GM18511 (cell line): ENCODE results near the gene DMD.
"Not testable (repeated sequence)": the region's sequence is repeated elsewhere in the genome, so short reads cannot be mapped to it uniquely, and the experiment has no call there.

ENCODE experiments used
- ATAC-seq: cut with Tn5 transposase; IDR thresholded peaks from one replicate; pipeline ENCODE4 v1.9.1; 2021; ENCODE audit warnings: mild to moderate bottlenecking, moderate library complexity; ENCODE audit not compliant: unreplicated experiment

Gene DMD

DNA sequence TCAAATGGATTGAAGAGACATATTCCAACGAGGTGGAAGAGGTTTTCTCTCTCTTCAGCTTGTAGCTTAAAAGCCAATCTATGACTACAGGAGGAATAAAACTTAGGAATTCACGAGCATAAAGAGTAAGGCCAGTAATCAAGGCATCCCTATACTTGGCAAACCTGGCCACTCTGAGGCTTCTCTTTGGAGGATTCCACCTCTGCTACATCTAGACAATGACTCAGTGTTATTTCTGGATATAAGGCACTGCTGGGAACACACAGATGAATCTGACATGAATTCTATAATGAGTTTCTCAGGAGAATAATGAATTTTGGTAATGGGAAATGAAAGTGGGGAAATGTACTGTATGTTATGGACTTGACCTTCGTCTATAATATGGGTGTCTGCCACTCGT lies 1123.7 kb downstream of the DMD start:
- ATAC-seq = no peak

DNA sequence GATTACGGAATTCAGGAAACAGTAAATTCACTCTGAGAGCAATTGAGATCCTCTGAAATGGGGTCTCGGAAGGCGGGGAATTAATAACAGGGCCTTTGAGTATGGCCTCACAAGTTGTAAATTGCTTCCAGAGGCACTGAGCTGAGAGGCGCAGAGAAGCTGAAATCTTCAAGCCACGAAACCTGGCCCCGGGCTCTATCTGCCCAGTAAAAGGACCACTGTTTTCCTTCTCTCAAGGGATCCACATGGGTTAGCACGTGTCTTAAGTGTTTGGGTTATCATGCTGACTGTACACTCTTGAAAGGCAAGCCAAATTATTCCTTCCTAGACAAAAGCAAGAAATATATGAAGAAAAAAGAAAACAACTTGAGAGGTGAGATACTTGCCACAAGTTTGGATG lies 1126.6 kb downstream of the DMD start:
- ATAC-seq = no peak

DNA sequence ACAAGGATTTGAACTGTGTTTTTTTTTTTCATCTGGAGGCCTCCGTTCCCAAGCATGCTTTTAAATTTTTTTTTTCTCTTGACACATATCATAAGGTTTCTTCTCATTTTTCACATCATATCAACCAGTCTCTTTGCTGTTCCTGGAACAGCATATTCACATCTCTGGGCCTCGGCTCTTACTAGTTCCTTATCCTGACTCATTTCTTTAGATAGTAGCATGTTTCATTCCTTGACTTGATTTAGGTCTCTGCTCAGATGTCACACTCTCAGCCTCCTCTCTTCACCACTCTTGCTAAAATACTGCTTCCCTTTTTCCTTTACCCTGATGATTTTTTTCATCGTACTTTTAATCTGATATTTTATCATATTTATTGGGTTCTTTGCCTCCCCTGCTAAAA lies 1163.1 kb downstream of the DMD start:
- no peak for ATAC-seq

DNA sequence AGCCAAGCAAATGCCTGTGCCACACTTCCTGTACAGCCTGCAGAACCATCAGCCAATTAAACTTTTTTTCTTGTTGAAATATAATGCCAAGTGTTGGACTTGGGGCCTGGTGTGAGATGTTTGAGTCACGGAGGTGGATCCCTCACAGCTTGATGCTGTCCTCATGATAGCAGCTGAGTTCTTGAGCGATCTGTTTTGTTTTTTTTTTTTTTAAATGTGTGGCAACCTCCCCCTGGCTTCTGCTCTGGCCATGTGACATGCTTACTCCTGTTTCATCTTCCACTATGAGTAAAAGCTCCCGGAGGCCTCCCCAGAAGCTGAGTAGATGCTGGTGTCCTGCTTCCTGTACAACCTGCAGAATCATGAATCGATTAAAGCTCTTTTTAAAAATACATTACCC lies 1166.2 kb downstream of the DMD start:
- no peak for ATAC-seq

DNA sequence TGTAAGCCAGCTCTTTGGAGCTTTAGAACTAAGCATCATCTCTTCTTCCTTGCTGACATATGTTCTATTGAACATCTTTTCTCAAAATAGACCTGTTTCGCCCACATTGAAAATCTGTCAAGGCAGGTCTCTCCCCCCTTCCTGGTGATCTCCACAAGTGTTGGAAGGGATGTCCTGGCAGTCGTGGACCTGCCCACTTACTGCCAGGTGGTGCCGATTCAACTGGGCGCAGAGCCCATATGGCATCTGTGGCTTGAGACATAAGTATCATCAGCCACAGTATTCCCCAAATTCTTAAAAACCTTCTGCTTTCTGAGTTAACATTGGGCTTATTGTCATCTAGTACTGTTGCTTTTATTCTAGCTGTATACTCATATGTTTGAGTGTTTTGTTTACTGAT lies 1170.2 kb downstream of the DMD start:
- no peak for ATAC-seq

DNA sequence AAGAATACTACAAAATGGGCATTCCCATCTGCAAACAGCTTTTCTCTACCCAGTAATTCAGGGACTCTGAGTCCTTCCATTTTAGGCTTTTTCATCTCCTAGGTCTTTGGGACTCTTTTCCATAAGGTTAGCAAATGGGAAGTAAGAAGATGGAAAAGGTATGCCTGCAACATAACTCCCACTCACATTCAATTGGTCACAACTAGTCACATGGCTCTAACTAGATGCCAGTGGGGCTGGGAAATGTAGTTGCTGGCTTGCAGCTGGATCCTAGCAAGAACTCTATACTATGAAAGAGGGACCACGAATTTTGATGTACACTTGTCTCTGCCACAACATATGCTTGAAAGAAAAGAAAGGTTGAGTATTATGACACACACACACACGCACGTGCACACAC lies 1184.6 kb downstream of the DMD start:
- ATAC-seq = no peak

DNA sequence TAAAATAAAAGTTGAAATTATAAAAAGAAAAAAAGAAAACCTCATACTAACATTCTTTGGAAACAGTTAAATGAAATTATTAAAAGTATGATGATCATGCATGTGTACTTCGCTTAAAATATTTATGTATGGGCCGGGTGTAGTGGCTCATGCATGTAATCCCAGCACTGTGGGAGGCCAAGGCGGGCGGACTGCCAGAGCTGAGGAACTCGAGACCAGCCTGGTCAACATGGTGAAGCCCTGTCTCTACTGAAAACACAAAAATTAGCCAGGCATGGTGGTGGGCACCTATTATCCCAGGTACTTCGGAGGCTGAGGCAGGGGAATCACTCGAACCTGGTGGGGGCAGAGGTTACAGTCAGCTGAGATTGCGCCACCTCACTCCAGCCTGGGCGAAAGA lies 1187.3 kb downstream of the DMD start:
- no peak for ATAC-seq

DNA sequence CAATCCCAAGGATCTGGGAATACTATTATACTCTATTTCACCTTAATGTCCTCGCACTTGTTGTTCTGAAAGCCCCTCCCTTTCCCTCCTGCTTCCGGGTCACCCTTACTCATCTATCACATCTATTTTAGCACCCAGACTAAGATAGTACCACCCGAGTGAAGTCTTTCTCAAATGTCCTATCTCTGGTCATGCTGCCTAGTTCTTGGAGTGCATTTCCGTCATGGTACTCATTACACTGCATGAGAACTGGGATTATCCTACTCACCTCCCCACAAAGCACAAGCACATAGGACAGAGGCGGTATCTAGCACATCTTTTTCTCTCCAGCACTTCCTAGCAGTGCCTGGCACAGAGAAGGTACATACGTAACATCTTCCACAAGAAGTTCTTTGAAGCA lies 1195.2 kb downstream of the DMD start:
- no peak for ATAC-seq

DNA sequence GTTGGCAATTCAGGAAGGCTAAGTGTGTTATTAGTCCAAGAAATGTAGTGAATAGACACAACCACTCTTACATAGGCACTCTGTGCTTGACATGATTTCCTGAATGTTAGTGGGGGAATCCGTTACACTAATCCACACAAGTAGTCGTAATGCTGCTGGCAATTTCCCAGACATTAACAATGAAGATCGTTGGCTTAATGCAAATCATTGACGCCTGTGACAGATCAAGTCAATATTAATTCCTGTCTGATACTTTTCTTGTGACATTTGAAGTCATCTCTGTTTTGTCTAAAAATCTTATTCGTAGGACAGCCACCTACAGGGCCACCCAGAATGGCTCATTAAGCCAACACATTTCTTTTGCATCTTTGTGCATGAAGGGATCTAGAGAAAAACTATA lies 1200.4 kb downstream of the DMD start:
- ATAC-seq = no peak

DNA sequence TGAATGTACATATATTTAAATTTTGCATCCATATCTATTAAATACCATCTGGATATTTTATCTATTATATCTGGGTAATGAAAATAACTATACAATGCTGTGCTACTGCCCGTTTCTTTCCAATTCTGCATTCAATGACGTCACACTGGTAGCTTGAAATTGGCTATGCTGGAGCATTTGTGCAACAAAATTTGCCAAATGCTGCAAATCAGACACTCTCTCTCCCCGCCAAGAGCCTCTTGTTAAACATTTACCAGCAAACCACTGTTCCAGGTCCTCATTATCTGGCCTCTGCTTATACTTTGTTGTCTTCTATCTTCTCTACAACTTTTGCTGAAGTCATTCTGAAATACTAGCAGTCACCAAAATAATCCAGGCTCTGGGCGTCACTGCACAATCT lies 1201.1 kb downstream of the DMD start:
- ATAC-seq = no peak

DNA sequence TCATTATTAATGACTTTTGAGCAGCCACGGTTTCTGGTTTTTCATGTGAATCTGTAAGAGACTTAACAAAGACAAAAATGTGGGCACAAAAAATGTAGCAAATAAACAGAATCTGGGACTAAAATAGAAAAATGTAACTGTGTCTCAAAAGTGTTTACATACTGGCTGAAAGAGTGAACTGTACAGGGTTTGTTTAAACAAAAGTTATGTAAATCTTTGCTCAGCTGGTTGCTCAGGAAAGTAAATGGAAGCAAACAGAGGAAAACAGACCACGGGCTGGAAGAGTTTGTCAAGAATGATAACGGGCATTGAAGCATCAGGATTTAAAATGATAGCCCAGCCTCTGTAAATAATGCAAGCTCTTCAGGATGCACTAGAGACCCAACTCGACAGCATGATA lies 1217.7 kb downstream of the DMD start:
- ATAC-seq = no peak

DNA sequence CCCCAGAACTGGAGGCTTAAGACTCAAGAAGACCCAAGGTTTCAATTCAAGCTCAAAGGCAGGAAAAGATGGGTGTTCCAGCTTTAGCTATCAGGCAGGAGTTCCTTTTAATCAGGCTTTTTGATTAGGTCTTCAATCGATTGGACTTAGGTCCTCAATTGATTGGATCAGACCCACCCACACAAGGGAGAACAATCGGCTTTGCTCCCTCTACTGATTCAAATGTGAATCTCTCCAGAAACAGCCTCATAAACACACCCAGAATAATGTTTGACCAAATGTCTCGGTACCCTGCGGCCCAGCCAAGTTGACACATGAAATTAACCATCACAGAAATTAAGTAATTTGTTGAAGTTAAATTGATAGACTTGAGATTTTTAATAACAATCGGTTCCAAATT lies 1222.4 kb downstream of the DMD start:
- ATAC-seq = no peak

DNA sequence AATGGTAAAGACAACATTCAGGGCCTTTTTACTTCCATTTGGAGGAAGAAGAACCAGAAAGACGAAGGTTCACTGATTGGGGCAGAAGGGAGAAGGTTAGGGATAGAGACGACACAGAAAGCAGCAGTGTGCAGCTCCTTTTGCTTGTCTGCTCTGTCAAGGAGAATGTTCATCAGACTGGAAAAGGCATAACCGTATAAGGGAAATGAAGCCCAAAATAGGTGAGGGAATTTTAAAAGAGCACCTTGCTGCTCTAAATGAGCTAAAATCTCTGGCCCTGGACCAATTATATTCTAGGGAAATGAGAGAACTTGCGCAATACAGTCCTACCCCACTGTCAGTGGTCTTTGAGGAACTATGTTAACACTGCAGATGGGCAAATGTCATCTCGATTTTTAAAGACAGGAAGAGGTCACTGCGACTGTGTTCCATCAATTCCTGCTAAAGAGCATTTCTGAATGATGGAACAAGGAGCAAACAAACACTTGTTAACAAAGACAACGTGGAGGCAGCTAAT lies 1229.7 kb downstream of the DMD start:
- ATAC-seq = no peak

DNA sequence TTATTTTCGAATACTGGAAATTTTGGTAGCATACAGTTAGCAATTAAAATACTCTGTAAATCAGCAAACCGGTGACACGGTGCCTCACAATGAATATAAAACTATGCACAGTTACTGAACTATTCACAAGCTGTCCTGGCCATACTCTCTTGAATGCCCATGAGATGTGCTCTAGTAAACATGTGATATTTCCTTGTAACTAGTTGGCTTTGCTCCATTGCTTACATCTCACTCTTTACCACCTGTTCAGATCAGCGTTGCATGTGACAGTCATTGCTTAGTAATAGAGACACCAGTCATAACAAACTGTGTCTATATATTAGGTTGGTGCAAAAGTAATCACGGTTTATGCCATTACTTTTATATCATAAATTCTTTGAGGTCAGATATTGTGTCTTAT lies 1241.6 kb downstream of the DMD start:
- no peak for ATAC-seq

DNA sequence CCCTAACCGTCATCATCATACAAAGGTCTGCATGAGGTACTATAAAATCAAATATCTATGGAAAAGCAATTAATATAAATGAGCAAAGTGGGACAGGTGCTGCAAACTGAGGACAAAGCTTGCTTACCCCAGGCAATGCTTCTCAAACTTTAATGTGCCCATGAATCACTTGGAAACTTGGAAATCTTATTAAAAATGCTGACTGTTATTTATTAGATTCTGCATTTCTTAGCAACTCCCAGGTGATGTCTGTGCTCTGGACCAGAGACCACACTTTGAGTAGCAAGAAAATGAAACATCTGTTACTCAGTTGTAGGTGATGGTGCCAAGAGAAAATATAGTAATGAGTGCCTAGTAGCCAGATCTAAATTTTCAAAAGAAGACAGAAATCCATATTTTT lies 1249.1 kb downstream of the DMD start:
- no peak for ATAC-seq

DNA sequence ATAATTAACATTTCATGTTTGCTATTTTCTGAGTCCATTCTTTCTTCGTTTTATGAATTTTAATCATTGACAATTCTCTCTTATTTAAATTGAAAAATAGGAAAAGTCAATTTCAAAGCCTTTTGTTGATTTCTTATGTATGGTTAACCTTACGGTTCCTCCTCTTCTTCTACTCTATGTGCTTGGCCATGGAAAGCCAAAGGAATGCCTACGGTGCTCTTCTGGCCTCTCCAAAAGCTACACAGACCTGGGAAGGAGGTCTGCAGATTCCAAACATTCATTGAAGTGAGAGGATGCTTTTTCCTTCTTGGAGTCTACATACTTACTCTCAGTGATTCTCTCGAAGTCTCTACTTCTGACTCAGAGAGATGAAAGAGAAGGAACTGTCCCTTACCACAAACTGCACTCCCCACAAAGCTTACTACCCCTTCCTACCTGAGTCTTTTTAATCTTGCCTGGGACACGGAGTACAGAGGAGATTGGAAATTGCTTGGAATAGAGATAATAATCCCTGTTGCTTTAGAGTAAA lies 1276.4 kb downstream of the DMD start:
- ATAC-seq = no peak

DNA sequence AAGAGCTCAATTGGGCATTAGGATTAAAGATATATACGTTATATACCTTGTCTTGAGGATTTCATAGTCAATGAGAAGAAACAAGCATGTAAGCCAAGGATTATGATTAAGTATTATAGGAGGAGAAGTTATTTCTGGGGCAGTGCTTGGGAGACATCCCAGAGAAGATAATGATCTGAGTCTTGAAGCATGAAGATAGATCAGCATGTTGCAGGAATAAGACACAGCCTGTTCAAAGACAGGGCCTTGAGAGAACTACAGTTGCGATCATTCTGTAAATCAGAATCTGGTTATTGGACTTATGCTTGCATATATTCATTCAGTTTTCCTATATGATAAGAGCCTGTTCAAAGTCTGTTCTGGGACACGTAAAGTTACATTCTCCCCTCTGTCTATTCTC lies 1277.3 kb downstream of the DMD start:
- ATAC-seq = no peak

DNA sequence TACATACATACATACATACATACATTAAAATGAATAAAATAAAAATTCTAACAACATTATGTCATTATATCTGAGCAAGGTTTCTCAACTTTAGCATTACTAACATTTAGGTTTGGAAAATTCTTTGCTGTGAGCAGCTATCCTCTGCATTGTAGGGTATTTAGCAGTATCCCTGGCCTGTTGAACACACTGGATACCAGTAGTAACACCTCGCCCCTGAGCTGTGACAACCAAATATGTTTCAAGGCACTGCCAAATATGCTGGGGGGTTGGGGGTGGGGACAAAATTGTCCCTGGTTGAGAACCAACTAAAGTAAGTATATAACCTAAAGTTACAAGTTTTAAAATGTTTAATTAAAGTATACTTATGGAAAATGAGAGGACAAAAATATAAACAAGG lies 1278.6 kb downstream of the DMD start:
- no peak for ATAC-seq

DNA sequence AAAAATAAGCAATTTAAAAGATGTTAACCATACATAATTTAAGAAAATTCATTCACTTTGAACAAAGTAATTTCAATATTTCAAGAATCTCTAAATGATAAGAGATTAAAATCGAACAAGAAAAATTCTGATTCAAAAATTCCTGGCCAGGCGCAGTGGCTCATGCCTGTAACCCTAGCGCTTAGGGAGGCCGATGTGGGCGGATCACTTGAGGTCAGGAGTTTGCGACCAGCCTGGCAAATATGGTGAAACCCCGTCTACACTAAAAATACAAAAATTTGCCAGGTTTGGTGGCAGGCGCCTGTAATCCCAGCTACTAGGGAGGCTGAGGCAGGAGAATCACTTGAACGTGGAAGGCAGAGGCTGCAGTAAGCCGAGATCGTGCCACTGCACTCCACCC lies 1279.0 kb downstream of the DMD start:
- ATAC-seq = not testable (repeated sequence)

DNA sequence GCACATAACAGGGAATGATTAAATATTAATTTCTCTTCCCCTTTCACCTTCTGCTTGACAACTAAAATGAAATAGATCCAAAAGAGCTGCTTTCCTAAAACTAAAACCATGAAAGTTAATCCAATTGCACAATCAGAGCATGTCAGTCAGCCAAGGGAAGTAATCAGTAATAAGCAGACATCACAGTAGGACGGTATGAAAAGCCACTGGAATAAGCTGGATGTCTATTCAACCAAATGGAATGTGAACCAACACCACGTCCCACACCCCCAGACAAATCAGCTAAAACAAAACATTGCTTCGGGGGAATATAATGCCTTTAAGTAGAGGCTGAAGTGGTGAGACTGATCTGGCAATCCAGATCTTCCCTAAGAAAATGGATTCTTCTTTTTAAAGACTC lies 1280.1 kb downstream of the DMD start:
- no peak for ATAC-seq

DNA sequence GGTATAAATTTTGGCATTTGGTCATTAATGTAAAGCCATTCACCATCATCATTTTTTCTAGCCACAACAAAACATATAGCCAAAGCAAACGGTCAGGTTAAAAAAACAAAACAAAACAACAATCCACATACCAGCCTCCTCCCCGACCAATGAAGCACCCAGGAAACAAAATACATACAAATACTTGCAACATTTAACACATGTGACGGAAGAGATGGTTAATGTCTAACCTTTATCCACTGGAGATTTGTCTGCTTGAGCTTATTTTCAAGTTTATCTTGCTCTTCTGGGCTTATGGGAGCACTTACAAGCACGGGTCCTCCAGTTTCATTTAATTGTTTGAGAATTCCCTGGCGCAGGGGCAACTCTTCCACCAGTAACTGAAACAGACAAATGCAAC lies 1282.0 kb downstream of the DMD start:
- ATAC-seq = no peak

DNA sequence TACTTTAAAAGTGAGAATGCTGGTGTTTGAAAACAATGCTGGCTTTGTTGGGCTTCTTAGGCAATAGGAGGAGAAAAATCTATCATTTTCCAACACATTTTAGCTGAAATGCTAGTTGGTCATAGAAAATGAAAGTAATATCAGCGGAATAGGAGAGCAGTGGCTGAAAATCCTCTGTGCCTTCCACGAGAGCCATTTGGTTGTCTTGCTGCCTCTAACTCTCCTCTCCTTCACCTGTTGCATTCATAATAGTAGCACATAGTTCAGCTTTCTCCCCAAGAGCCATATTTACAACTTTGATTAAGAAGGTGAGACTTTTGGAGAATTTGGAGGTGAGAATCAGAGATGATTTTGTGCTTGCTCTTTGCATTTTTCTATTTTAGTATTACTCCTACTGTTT lies 1290.1 kb downstream of the DMD start:
- no peak for ATAC-seq

DNA sequence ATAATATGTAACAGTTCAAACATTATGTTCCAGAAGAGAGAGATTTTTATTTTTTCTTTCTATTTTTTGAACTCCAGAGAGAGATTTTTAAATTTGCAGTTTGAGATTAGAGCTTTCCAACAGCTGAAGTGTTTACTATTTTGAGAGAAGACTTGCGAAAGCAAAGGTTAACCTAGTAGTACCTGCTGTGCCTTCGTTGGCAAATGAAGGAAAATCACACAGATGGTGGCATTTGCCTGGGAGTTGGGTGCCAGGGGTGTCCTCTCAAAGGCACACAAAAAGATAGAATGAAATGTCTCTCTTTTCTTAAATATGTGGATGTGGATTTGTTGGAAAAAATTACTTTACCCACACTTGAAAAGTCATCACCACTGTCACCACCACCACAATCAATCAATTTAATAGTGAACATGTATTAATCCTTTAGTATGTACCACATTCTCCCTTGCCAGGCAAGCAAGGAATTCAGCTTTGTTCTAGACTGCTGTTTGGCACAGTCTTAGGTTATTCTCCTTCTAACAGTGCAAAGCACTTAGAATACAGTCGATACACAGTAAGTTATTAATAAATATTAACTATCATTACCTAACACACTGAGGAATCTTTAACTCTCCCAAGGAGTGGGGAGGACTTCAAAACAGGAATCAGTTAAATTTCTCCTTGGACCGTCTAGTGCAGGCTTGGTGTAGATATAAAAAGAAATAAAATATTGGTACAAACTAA lies 1301.3 kb downstream of the DMD start:
- ATAC-seq = no peak
